Measurements from ENCODE around the gene NPTX1. TPM values are rescaled to one million over a fixed set of nuclear protein-coding genes. Genes with fewer than 3 reads are reported as not detected.
"Not testable (repeated sequence)": the region's sequence is repeated elsewhere in the genome, so short reads cannot be mapped to it uniquely, and the experiment has no call there.

The NPTX1 gene
- polyA plus RNA-seq, 2 of the 4 experiments (the other 2 are of a cell fraction), result 43.6 to 109 TPM

DNA sequence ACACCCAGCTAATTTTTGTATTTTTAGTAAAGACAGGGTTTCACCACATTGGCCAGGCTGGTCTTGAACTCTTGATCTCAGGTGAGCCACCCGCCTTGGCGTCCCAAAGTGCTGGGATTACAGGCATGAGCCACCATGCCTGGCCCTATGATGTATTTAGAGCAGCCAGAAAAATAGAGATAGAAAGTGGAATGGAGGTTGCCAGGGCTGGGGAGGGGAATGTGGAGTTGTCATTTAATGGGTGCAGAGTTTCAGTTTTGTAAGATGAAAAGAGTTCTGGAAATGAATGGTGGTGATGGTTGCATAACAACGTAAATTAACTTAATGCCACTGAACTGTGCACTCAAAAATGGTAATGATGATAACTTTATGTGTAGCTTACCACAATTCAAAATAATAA lies 31.6 kb upstream of the NPTX1 start:
- H3K9me3 ChIP-seq, result no peaks in the 10 kb centered on the region
- ATAC-seq, result no peak
- FAIRE-seq, result no peak
- H3K4me2 ChIP-seq, result no peak overlapping the region
- TF ChIP-seq EHMT2 (IDR thresholded peaks at IDR 0.05; ENCODE audit: low read depth) (no peak), PHF8 (IDR thresholded peaks at IDR 0.05; ENCODE audit: borderline replicate concordance, low read depth) (no peak), HOXB13 (CRISPR knock-in tag; IDR thresholded peaks at IDR 0.05; ENCODE audit: low read depth) (no peak), KDM1A (IDR thresholded peaks at IDR 0.05; ENCODE audit: low read depth) (no peak), HOXA7 (CRISPR knock-in tag; IDR thresholded peaks at IDR 0.05) (no peak), POLR2A (IDR thresholded peaks at IDR 0.05; ENCODE audit: low read length) (no peak), ESRRA (IDR thresholded peaks at IDR 0.05; ENCODE audit: borderline replicate concordance, low read length) (no peak), ZC3H11A (IDR thresholded peaks at IDR 0.05) (no peak), RNF2 (IDR thresholded peaks at IDR 0.05; ENCODE audit: borderline replicate concordance, low read depth) (no peak), CEBPB (IDR thresholded peaks at IDR 0.05) (no peak), CBX2 (IDR thresholded peaks at IDR 0.05; ENCODE audit: borderline replicate concordance, low read depth) (no peak), RAD21 (conservative IDR thresholded peaks at IDR 0.05 in 1 of 2, IDR thresholded peaks at IDR 0.05 in 1 of 2) (no peak), POLR2AphosphoS2 (conservative IDR thresholded peaks at IDR 0.05; ENCODE audit: low read length) (no peak)
- TF ChIP-seq, protein P1, sequence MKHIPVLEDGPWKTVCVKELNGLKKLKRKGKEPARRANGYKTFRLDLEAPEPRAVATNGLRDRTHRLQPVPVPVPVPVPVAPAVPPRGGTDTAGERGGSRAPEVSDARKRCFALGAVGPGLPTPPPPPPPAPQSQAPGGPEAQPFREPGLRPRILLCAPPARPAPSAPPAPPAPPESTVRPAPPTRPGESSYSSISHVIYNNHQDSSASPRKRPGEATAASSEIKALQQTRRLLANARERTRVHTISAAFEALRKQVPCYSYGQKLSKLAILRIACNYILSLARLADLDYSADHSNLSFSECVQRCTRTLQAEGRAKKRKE (CRISPR knock-in tag; IDR thresholded peaks at IDR 0.05; ENCODE audit: low read depth), result no peak
- H3K4me1 ChIP-seq, result peaks cover 34% of the 10 kb centered on the region
- ChIA-PET POLR2A (no interaction called here), CTCF (interaction anchor here (1.4 to 2.6 kb wide), 3 partner anchors 11 to 80 kb away, joined by 3 to 8 read pairs (median 7); no protein-coding TSS in a partner anchor)
- DNase-seq (ENCODE audit: low read depth in 1 of 2, low spot score in 1 of 2), result no peak
- no peak overlapping the region for H3K4me3 ChIP-seq
- 86% methylated on average over 3 of the region's 3 CpGs for WGBS (ENCODE audit: missing lambda C conversion rate)
- H3K27ac ChIP-seq, result peak overlapping the region in 1 of 2 experiments; percentile 85; a peak in 1 of 6 replicates

DNA sequence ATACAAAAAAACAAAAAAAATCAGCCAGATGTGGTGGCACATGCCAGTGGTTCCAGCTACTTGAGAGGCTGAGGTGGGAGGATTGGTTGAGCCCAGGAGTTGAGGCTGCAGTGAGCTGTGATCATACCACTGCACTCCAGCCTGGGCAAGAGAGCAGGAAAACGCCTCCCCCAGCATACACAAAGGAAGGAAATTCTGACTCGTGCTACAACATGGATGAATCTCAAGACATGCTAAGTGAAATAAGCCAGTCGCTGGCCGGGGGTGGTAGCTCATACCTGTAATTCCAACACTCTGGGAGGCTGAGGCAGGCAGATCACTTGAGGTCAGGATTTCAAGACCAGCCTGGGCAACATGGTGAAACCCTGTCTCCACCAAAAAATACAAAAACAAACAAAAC lies 30.8 kb upstream of the NPTX1 start:
- DNase-seq (ENCODE audit: low read depth in 1 of 2, low spot score in 1 of 2); H3K9me3 ChIP-seq; H3K4me3 ChIP-seq; H3K4me2 ChIP-seq; FAIRE-seq; POLR2A ChIA-PET; ATAC-seq: not testable (repeated sequence)
- Histone ChIP-seq H3K4me1 (peaks cover 34% of the 10 kb centered on the region), H3K27ac (peak overlapping the region; percentile 83 to 85; a peak in 3 of 6 replicates)
- CTCF ChIA-PET, result interaction anchor here (1.4 to 1.6 kb wide), 2 partner anchors 12 to 21 kb away, joined by 3 read pairs; no protein-coding TSS in a partner anchor
- WGBS (ENCODE audit: missing lambda C conversion rate), result 36% methylated on average over 4 of the region's 4 CpGs

DNA sequence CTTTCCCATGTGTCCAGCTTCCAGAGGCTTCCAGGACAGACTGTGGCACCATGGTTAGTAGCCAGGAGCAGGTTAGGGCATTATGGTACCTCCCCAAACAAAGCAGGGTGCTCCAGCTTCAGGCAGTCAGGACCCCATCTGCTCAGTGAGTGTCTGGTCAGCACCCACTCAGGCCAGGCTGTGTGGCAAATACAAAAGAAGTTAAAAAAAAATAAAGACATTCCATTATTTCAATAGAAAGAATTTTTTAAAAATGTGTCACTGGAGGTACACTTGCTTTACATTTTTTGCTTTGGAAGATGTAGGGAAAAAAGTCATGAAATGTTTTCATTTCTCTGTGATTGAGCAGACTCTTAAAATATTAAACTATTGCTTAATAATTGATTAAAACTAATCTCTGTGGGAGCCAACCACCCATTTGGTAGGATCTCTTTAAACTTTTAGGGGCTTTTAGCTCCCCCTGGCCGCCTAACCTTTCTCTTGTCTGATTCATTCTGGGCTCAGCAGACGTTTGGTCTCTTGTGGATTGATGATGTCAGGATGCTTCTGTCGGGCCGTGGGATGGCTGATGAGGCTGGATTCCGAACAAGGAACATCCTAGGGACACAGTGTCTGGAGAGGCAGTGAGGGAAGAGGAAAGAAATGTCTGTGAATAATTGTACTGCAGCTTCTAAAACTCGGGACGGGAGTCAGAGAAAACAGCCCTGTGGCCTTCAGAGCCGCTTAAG lies 28.4 kb upstream of the NPTX1 start:
- FAIRE-seq, result peak; percentile 18
- no peak for TF ChIP-seq KDM1A (IDR thresholded peaks at IDR 0.05; ENCODE audit: low read depth)
- TF ChIP-seq, protein P2, sequence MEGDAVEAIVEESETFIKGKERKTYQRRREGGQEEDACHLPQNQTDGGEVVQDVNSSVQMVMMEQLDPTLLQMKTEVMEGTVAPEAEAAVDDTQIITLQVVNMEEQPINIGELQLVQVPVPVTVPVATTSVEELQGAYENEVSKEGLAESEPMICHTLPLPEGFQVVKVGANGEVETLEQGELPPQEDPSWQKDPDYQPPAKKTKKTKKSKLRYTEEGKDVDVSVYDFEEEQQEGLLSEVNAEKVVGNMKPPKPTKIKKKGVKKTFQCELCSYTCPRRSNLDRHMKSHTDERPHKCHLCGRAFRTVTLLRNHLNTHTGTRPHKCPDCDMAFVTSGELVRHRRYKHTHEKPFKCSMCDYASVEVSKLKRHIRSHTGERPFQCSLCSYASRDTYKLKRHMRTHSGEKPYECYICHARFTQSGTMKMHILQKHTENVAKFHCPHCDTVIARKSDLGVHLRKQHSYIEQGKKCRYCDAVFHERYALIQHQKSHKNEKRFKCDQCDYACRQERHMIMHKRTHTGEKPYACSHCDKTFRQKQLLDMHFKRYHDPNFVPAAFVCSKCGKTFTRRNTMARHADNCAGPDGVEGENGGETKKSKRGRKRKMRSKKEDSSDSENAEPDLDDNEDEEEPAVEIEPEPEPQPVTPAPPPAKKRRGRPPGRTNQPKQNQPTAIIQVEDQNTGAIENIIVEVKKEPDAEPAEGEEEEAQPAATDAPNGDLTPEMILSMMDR (IDR thresholded peaks at IDR 0.05), result peak; percentile 40
- no peak for TF ChIP-seq HDAC2 (IDR thresholded peaks at IDR 0.05)
- TF ChIP-seq SMC3 (IDR thresholded peaks at IDR 0.05), result peak; percentile 49
- TF ChIP-seq, protein P3, sequence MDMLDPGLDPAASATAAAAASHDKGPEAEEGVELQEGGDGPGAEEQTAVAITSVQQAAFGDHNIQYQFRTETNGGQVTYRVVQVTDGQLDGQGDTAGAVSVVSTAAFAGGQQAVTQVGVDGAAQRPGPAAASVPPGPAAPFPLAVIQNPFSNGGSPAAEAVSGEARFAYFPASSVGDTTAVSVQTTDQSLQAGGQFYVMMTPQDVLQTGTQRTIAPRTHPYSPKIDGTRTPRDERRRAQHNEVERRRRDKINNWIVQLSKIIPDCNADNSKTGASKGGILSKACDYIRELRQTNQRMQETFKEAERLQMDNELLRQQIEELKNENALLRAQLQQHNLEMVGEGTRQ (IDR thresholded peaks at IDR 0.05), result no peak
- TF ChIP-seq, protein P4, sequence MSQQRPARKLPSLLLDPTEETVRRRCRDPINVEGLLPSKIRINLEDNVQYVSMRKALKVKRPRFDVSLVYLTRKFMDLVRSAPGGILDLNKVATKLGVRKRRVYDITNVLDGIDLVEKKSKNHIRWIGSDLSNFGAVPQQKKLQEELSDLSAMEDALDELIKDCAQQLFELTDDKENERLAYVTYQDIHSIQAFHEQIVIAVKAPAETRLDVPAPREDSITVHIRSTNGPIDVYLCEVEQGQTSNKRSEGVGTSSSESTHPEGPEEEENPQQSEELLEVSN (IDR thresholded peaks at IDR 0.05; ENCODE audit: borderline replicate concordance, low read depth), result no peak
- TF ChIP-seq RNF2 (IDR thresholded peaks at IDR 0.05; ENCODE audit: borderline replicate concordance, low read depth), result no peak
- TF ChIP-seq, protein P5, sequence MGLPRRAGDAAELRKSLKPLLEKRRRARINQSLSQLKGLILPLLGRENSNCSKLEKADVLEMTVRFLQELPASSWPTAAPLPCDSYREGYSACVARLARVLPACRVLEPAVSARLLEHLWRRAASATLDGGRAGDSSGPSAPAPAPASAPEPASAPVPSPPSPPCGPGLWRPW (IDR thresholded peaks at IDR 0.05), result no peak
- TF ChIP-seq, protein P6, sequence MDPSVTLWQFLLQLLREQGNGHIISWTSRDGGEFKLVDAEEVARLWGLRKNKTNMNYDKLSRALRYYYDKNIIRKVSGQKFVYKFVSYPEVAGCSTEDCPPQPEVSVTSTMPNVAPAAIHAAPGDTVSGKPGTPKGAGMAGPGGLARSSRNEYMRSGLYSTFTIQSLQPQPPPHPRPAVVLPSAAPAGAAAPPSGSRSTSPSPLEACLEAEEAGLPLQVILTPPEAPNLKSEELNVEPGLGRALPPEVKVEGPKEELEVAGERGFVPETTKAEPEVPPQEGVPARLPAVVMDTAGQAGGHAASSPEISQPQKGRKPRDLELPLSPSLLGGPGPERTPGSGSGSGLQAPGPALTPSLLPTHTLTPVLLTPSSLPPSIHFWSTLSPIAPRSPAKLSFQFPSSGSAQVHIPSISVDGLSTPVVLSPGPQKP (IDR thresholded peaks at IDR 0.05; ENCODE audit: low read depth, low read length), result no peak
- TF ChIP-seq RFX5 (IDR thresholded peaks at IDR 0.05), result no peak
- no peak for TF ChIP-seq TFCP2L1 (CRISPR knock-in tag; IDR thresholded peaks at IDR 0.05)
- TF ChIP-seq EP300 (IDR thresholded peaks at IDR 0.05), result peak; percentile 17 to 60; a peak in 1 of 5 replicates
- TF ChIP-seq, protein P7, sequence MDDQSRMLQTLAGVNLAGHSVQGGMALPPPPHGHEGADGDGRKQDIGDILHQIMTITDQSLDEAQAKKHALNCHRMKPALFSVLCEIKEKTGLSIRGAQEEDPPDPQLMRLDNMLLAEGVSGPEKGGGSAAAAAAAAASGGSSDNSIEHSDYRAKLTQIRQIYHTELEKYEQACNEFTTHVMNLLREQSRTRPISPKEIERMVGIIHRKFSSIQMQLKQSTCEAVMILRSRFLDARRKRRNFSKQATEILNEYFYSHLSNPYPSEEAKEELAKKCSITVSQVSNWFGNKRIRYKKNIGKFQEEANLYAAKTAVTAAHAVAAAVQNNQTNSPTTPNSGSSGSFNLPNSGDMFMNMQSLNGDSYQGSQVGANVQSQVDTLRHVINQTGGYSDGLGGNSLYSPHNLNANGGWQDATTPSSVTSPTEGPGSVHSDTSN (IDR thresholded peaks at IDR 0.05), result no peak
- peak; percentile 50; the same call in 1 of the 2 replicates for TF ChIP-seq JUNB (IDR thresholded peaks at IDR 0.05)

More for the DNA sequence above, 28.4 kb upstream of the NPTX1 start:
- H3K27ac ChIP-seq, result peak overlapping the region; percentile 83 to 85
- H3K4me3 ChIP-seq, result no peak overlapping the region
- no peaks in the 10 kb centered on the region for H3K9me3 ChIP-seq
- DNase-seq (ENCODE audit: low read depth in 1 of 2, low spot score in 1 of 2) (peak; percentile 67 to 83), ATAC-seq (peak; percentile 46 to 70; a peak in 3 of 6 replicates)
- ChIA-PET POLR2A (no interaction called here), CTCF (interaction anchor here (0.6 to 2.6 kb wide), 12 partner anchors 9 to 1701 kb away, joined by 3 to 12 read pairs (median 3); partner anchors contain the start of gene NPTX1)
- peaks cover 48% of the 10 kb centered on the region for H3K4me1 ChIP-seq
- WGBS (ENCODE audit: missing lambda C conversion rate), result 6% methylated on average over 8 of the region's 8 CpGs
- peak overlapping the region; percentile 52 for H3K4me2 ChIP-seq
